HFFc6 (cell line): ENCODE results near the gene NCR3LG1. TPM values are rescaled to one million over a fixed set of nuclear protein-coding genes. Genes with fewer than 3 reads are reported as not detected.

Source experiments
- DNase-seq: peaks from one replicate; pipeline ENCODE4 v3.0.0-alpha.2; 2018
- H3K27ac Mint-ChIP-seq: 2 replicates; pipeline ENCODE4 v1.8.0; 2020; ENCODE audit warnings: mild to moderate bottlenecking, mixed read lengths
- H3K27me3 Mint-ChIP-seq: 2 replicates; pipeline ENCODE4 v1.8.0; 2021; ENCODE audit warnings: mild to moderate bottlenecking, moderate library complexity, mixed read lengths; ENCODE audit not compliant: insufficient read depth
- H3K36me3 Mint-ChIP-seq: 2 replicates; pipeline ENCODE4 v1.8.0; 2021; ENCODE audit warnings: low read depth, mixed read lengths
- H3K4me1 Mint-ChIP-seq: 2 replicates; pipeline ENCODE4 v1.8.0; 2020; ENCODE audit warnings: low read depth, mixed read lengths
- H3K4me3 Mint-ChIP-seq: 2 replicates; pipeline ENCODE4 v1.8.0; 2020; ENCODE audit warnings: mild to moderate bottlenecking, moderate library complexity, mixed read lengths
- H3K9me3 Mint-ChIP-seq: 2 replicates; pipeline ENCODE4 v1.8.0; 2020; ENCODE audit warnings: mild to moderate bottlenecking, mixed read lengths
- CTCF ChIP-seq: fragments of 200-600 bp; sonication (generic); IDR thresholded peaks from 2 replicates; pipeline ENCODE4 v1.5.0; 2021; ENCODE audit warnings: antibody characterized with exemption, mild to moderate bottlenecking
- total RNA-seq, 6 experiments: library from RNA; stranded (reverse); fragmentation: NEBNext Ultra II Directional; extraction: Animal tissue kit (Norgen Biotek cat#: 25700); gene quantifications; 2 replicates in 1 of 6; 3 replicates in 5 of 6; pipeline ENCODE4 v1.2.3, GENCODE V29; 2021

NCR3LG1 gene
- total RNA-seq, 6 experiments from 2014 or later, result 2.2 to 3.4 (median 2.5) TPM

DNA sequence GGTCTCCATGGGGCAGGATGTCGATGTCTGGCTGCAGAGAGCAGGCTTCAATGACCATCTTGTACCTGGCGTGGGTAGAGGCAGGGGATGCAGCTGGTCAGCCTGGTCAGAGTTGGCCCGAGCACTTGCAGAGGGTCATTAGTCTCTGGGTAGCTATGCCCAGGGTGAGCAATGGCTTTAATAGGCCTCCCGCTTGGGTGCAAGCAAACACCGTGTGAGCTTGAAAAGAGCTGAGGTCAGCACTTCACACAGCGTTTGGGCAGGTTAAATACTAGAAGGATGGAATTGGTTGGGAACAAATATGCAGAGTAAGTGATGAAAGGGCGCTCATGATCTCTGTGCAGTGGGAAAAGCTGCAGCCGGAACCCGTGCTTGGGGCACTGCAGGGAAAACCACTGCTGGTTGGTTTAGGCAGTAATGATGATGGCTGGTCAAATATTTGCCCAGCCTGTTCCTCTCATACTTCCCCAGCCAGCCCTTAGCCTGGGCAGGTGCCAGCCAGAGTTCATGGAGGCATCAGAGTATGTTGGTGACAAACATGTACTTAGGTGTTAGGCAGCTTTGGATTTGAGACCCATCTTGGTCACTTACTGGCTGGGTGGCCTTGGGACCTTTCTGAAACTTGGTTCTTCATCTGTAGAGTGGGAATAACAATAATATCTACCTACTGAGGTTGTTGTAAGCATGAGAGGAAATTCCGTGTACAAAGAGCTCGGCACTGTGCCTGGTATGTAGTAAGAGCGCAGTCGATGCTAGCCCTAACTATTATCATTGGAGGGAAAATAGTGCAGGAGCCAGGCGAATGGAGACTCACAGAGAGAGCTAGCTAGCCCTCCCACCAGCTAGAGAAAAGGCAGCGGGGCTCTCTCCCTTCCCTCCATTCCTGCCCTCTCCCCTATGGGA, 62.1 kb downstream of the NCR3LG1 start:
- TF ChIP-seq CTCF, result no peak
- Mint-ChIP-seq H3K4me1 (no peaks in the 10 kb centered on the region), H3K4me3 (no peak overlapping the region), H3K36me3 (no peaks in the 10 kb centered on the region), H3K27ac (no peak overlapping the region), H3K27me3 (peaks cover 47% of the 10 kb centered on the region), H3K9me3 (no peaks in the 10 kb centered on the region)
- DNase-seq, result no peak

DNA sequence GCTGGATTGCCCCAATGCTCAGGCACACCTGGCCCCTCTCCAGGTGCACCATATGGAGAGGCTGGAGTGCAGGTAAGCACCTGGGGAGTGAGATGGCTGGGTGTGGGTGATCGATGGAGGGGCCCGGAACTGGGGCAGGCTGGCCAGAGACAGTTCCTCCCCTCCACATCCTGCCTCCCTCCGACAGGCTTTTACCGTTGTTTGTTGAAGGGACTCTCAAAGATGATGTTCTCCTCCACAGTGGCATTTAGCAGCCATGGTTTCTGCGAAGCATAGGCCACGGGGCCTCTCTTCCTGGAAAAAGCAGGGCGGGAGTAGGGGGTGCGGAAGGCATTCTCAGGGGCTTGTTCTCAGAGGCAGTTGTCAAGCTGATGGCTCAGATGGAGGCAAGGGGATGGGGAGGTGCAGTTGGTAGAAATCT, 62.7 kb downstream of the NCR3LG1 start:
- H3K27me3 Mint-ChIP-seq, result peaks cover 53% of the 10 kb centered on the region
- DNase-seq, result no peak
- no peaks in the 10 kb centered on the region for H3K4me1 Mint-ChIP-seq
- no peaks in the 10 kb centered on the region for H3K36me3 Mint-ChIP-seq
- no peaks in the 10 kb centered on the region for H3K9me3 Mint-ChIP-seq
- H3K4me3 Mint-ChIP-seq, result no peak overlapping the region
- no peak for TF ChIP-seq CTCF
- H3K27ac Mint-ChIP-seq, result no peak overlapping the region

GRCh38 chr11:17414992-17415391, 63.4 kb downstream of the NCR3LG1 start:
- no peaks in the 10 kb centered on the region for H3K36me3 Mint-ChIP-seq
- H3K4me1 Mint-ChIP-seq, result no peaks in the 10 kb centered on the region
- no peak overlapping the region for H3K27ac Mint-ChIP-seq
- no peak overlapping the region for H3K4me3 Mint-ChIP-seq
- peaks cover 55% of the 10 kb centered on the region for H3K27me3 Mint-ChIP-seq
- TF ChIP-seq CTCF, result no peak
- no peak for DNase-seq
- no peaks in the 10 kb centered on the region for H3K9me3 Mint-ChIP-seq

DNA sequence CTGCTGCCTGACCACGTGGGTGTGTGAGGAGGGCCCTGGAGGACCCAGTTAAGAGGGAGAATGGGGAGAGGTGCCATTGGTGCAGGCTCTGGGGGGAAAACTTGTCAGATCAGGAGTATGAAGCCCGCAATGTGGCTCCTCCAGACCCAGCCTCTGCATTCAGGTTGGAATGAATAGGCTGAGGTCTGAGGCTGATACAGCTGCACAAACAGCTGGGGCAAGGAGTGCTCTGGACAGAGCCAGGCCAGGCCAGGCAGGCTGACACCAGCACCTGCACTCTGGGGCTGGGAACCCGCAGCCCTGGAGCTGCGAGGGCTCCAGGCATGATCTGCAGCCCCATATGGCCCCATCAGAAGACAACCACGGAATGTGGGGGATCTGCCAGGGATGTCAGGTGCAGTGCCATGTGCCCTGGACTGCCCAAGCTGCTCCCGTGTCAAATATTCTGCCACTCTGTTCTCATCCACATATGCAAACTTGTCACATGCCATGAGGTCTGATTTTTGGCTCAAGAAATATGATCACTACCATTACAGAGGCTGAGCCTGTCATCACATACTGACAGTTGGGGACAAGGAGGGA, 64.0 kb downstream of the NCR3LG1 start:
- Mint-ChIP-seq H3K4me3 (no peak overlapping the region), H3K27me3 (peaks cover 56% of the 10 kb centered on the region), H3K9me3 (no peaks in the 10 kb centered on the region)

DNA sequence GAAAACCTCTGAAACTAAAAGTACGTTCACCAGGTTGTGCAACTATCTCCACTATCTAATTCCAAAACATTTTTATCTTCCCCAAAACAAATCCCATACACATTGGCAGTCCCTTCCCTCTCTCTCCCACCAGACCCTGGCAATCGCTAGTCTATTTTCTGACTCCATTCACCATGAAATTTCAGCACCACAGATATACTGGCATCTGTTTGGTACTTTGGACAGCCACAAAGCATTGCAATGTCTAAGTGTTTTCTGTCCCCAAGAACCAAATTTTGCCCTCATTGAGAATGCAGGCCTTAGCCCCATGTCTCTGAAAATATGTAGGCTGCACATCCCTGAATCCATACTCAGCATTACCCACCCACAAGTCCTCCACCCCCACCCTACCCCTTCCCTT, 64.9 kb downstream of the NCR3LG1 start:
- DNase-seq, result no peak
- no peaks in the 10 kb centered on the region for H3K4me1 Mint-ChIP-seq
- no peak for TF ChIP-seq CTCF
- H3K27me3 Mint-ChIP-seq, result peaks cover 57% of the 10 kb centered on the region
- no peak overlapping the region for H3K27ac Mint-ChIP-seq
- H3K9me3 Mint-ChIP-seq, result no peaks in the 10 kb centered on the region
- no peak overlapping the region for H3K4me3 Mint-ChIP-seq
- no peaks in the 10 kb centered on the region for H3K36me3 Mint-ChIP-seq

More for the DNA sequence above, 64.0 kb downstream of the NCR3LG1 start:
- Mint-ChIP-seq H3K36me3 (no peaks in the 10 kb centered on the region), H3K4me1 (no peaks in the 10 kb centered on the region), H3K27ac (no peak overlapping the region)
- no peak for DNase-seq
- no peak for TF ChIP-seq CTCF
